MM.1S (cell line): ENCODE data around the gene DDAH1.

Experiments
- DNase-seq: peaks from one replicate; pipeline ENCODE4 v3.0.0-alpha.2; 2015
- H2AFZ ChIP-seq: fragments of 300-600 bp; sonication (generic); 2 replicates; pipeline ENCODE4 v1.6.0; 2016; ENCODE audit warnings: antibody characterized with exemption, low read length
- H3F3A ChIP-seq: fragments of 300-600 bp; sonication (generic); 2 replicates; pipeline ENCODE4 v1.6.1; 2016; ENCODE audit warnings: mild to moderate bottlenecking, antibody characterized with exemption, low read length, moderate library complexity, mixed read lengths; ENCODE audit not compliant: insufficient read depth
- H3K27ac ChIP-seq: fragments of 300-600 bp; sonication (generic); 2 replicates; pipeline ENCODE4 v1.5.1; 2016; ENCODE audit warnings: mild to moderate bottlenecking, low read length
- H3K27me3 ChIP-seq: fragments of 300-600 bp; sonication (generic); replicated peaks from 2 replicates; pipeline ENCODE4 v1.6.0; 2016; ENCODE audit warnings: low read length; ENCODE audit not compliant: insufficient read depth
- H3K36me3 ChIP-seq: fragments of 300-600 bp; sonication (generic); replicated peaks from 2 replicates; pipeline ENCODE4 v1.6.1; 2016; ENCODE audit warnings: mild to moderate bottlenecking, low read length, mixed read lengths; ENCODE audit not compliant: insufficient read depth
- H3K4me1 ChIP-seq: fragments of 300-600 bp; sonication (generic); 2 replicates; pipeline ENCODE4 v1.6.1; 2016; ENCODE audit warnings: low read length, mixed read lengths
- H3K4me2 ChIP-seq: fragments of 300-600 bp; sonication (generic); 2 replicates; pipeline ENCODE4 v1.6.0; 2016; ENCODE audit warnings: low read depth, low read length
- H3K4me3 ChIP-seq: fragments of 300-600 bp; sonication (generic); 2 replicates; pipeline ENCODE4 v1.5.1; 2016; ENCODE audit warnings: low read length, mixed read lengths
- H3K79me2 ChIP-seq: fragments of 300-600 bp; sonication (generic); 2 replicates; pipeline ENCODE4 v1.6.1; 2016; ENCODE audit warnings: mixed run types, low read length, mixed read lengths
- H3K9ac ChIP-seq: fragments of 300-600 bp; sonication (generic); 2 replicates; pipeline ENCODE4 v1.6.1; 2016; ENCODE audit warnings: low read length, mixed read lengths
- H3K9me2 ChIP-seq: fragments of 300-600 bp; sonication (generic); replicated peaks from 2 replicates; pipeline ENCODE4 v1.6.1; 2016; ENCODE audit warnings: mild to moderate bottlenecking, low read length, mixed read lengths; ENCODE audit not compliant: insufficient read depth
- H3K9me3 ChIP-seq: fragments of 300-600 bp; sonication (generic); replicated peaks from 2 replicates; pipeline ENCODE4 v1.6.1; 2016; ENCODE audit warnings: mild to moderate bottlenecking, low read length, mixed read lengths; ENCODE audit not compliant: insufficient read depth
- H4K20me1 ChIP-seq: fragments of 300-600 bp; sonication (generic); 2 replicates; pipeline ENCODE4 v1.6.1; 2016; ENCODE audit warnings: mild to moderate bottlenecking, low read length, moderate library complexity, mixed read lengths; ENCODE audit not compliant: insufficient read depth
- CTCF ChIP-seq: fragments of 300-600 bp; sonication (generic); IDR thresholded peaks from 2 replicates; pipeline ENCODE4 v1.5.1; 2016; ENCODE audit warnings: antibody characterized with exemption, low read length, mixed read lengths
- EZH2 ChIP-seq: fragments of 300-600 bp; sonication (generic); optimal IDR thresholded peaks from 2 replicates; pipeline ENCODE3; 2017; ENCODE audit warnings: low read depth, mild to moderate bottlenecking, antibody characterized with exemption, low read length, mixed read lengths
- EZH2phosphoT487 ChIP-seq: fragments of 300-600 bp; sonication (generic); IDR thresholded peaks from 2 replicates; pipeline ENCODE4 v1.6.1; 2018; ENCODE audit warnings: antibody characterized with exemption, low read length

Gene DDAH1

GRCh38 chr1:85359874-85360721, 104.9 kb downstream of the DDAH1 start:
- no peak overlapping the region for H3K4me2 ChIP-seq

GRCh38 chr1:85358702-85359438, 106.1 kb downstream of the DDAH1 start:
- Histone ChIP-seq H3K4me1 (peaks cover 9% of the 10 kb centered on the region), H3K4me2 (no peak overlapping the region), H3K27ac (no peak overlapping the region), H4K20me1 (no peaks in the 10 kb centered on the region), H3K27me3 (no peaks in the 10 kb centered on the region), H3K9me3 (no peaks in the 10 kb centered on the region), H3K9me2 (no peaks in the 10 kb centered on the region), H3F3A (no peaks in the 10 kb centered on the region), H3K4me3 (no peak overlapping the region), H2AFZ (no peak overlapping the region), H3K9ac (no peak overlapping the region), H3K79me2 (no peaks in the 10 kb centered on the region), H3K36me3 (no peaks in the 10 kb centered on the region)
- no peak for DNase-seq
- TF ChIP-seq EZH2phosphoT487 (no peak), EZH2 (no peak), CTCF (no peak)

More at GRCh38 chr1:85359874-85360721, 104.9 kb downstream of the DDAH1 start:
- TF ChIP-seq EZH2phosphoT487, result no peak
- no peak for TF ChIP-seq EZH2
- TF ChIP-seq CTCF, result no peak
- no peaks in the 10 kb centered on the region for H3K27me3 ChIP-seq
- H4K20me1 ChIP-seq, result no peaks in the 10 kb centered on the region
- no peaks in the 10 kb centered on the region for H3K79me2 ChIP-seq
- peaks cover 11% of the 10 kb centered on the region for H3K4me1 ChIP-seq
- no peaks in the 10 kb centered on the region for H3K9me3 ChIP-seq
- H3F3A ChIP-seq, result no peaks in the 10 kb centered on the region
- no peak overlapping the region for H2AFZ ChIP-seq
- H3K36me3 ChIP-seq, result no peaks in the 10 kb centered on the region
- no peak for DNase-seq
- H3K27ac ChIP-seq, result no peak overlapping the region
- H3K4me3 ChIP-seq, result no peak overlapping the region
- no peaks in the 10 kb centered on the region for H3K9me2 ChIP-seq
- no peak overlapping the region for H3K9ac ChIP-seq

- Histone ChIP-seq H3K4me2 (no peak overlapping the region), H2AFZ (no peak overlapping the region)
Measured at GRCh38 chr1:85357817-85358216, 107.1 kb downstream of the DDAH1 start.

More at GRCh38 chr1:85357817-85358216, 107.1 kb downstream of the DDAH1 start:
- H3K9me3 ChIP-seq, result no peaks in the 10 kb centered on the region
- no peaks in the 10 kb centered on the region for H3K36me3 ChIP-seq
- no peak overlapping the region for H3K27ac ChIP-seq
- TF ChIP-seq EZH2phosphoT487 (no peak), CTCF (no peak), EZH2 (no peak)
- no peaks in the 10 kb centered on the region; the same call in 1 of the 2 replicates for H3K4me1 ChIP-seq
- H3F3A ChIP-seq, result no peaks in the 10 kb centered on the region
- no peaks in the 10 kb centered on the region for H3K27me3 ChIP-seq
- no peak overlapping the region for H3K9ac ChIP-seq
- H3K4me3 ChIP-seq, result no peak overlapping the region
- no peaks in the 10 kb centered on the region for H3K79me2 ChIP-seq
- no peak for DNase-seq
- no peaks in the 10 kb centered on the region for H4K20me1 ChIP-seq
- H3K9me2 ChIP-seq, result no peaks in the 10 kb centered on the region
